Adipocyte (in vitro differentiated cells): ENCODE measurements around the gene POLDIP3.
A peak's percentile ranks its signal among the peaks of the same experiment; 100 is the strongest.
"Not testable (repeated sequence)": the region's sequence is repeated elsewhere in the genome, so short reads cannot be mapped to it uniquely, and the experiment has no call there.

Experiments
- DNase-seq: peaks from one replicate; pipeline ENCODE4 v3.0.0-alpha.2; 2015; ENCODE audit warnings: low read depth
- H3K27me3 ChIP-seq: replicated peaks from 2 replicates; pipeline ENCODE4 v1.7.0; 2013; ENCODE audit warnings: mild to moderate bottlenecking, low read length, moderate library complexity; ENCODE audit not compliant: control insufficient read depth, insufficient read depth
- H3K36me3 ChIP-seq: 2 replicates; pipeline ENCODE4 v1.7.0; 2013; ENCODE audit warnings: low read length, mild to moderate bottlenecking, moderate library complexity; ENCODE audit not compliant: control insufficient read depth, insufficient read depth, severe bottlenecking
- H3K4me1 ChIP-seq: 2 replicates; pipeline ENCODE4 v1.7.0; 2013; ENCODE audit warnings: mild to moderate bottlenecking, low read length, moderate library complexity; ENCODE audit not compliant: control insufficient read depth, insufficient read depth
- H3K4me3 ChIP-seq: 2 replicates; pipeline ENCODE4 v1.7.0; 2013; ENCODE audit warnings: mild to moderate bottlenecking, low read length, moderate library complexity
- H3K9ac ChIP-seq: 2 replicates; pipeline ENCODE4 v1.7.0; 2013; ENCODE audit warnings: mild to moderate bottlenecking, low read length, moderate library complexity
- H3K9me3 ChIP-seq: 2 replicates; pipeline ENCODE4 v1.7.0; 2013; ENCODE audit warnings: mild to moderate bottlenecking, low read length, moderate library complexity; ENCODE audit not compliant: control insufficient read depth

POLDIP3 gene

GRCh38 chr22:42562684-42563083 is 52.0 kb downstream of the POLDIP3 start:
- Histone ChIP-seq H3K9ac (no peak overlapping the region), H3K36me3 (no peaks in the 10 kb centered on the region), H3K27me3 (no peaks in the 10 kb centered on the region), H3K4me3 (no peak overlapping the region), H3K4me1 (no peaks in the 10 kb centered on the region), H3K9me3 (no peaks in the 10 kb centered on the region)
- no peak for DNase-seq

- H3K27me3 ChIP-seq, result no peaks in the 10 kb centered on the region
- H3K4me1 ChIP-seq, result no peaks in the 10 kb centered on the region
- H3K9ac ChIP-seq, result no peak overlapping the region
- DNase-seq, result no peak
- H3K36me3 ChIP-seq, result no peaks in the 10 kb centered on the region
- no peaks in the 10 kb centered on the region for H3K9me3 ChIP-seq
- H3K4me3 ChIP-seq, result no peak overlapping the region
Observed at GRCh38 chr22:42562279-42562678, 52.4 kb downstream of the POLDIP3 start.

GRCh38 chr22:42561856-42562255 is 52.8 kb downstream of the POLDIP3 start:
- no peaks in the 10 kb centered on the region for H3K36me3 ChIP-seq

GRCh38 chr22:42560781-42561180 is 53.9 kb downstream of the POLDIP3 start:
- no peak overlapping the region for H3K4me3 ChIP-seq
- peak; percentile 24 for DNase-seq
- H3K9me3 ChIP-seq, result no peaks in the 10 kb centered on the region
- H3K4me1 ChIP-seq, result no peaks in the 10 kb centered on the region
- no peak overlapping the region for H3K9ac ChIP-seq
- no peaks in the 10 kb centered on the region for H3K27me3 ChIP-seq
- no peaks in the 10 kb centered on the region for H3K36me3 ChIP-seq

More at GRCh38 chr22:42561856-42562255, 52.8 kb downstream of the POLDIP3 start:
- no peak for DNase-seq
- no peaks in the 10 kb centered on the region for H3K9me3 ChIP-seq
- H3K4me1 ChIP-seq, result no peaks in the 10 kb centered on the region
- no peaks in the 10 kb centered on the region for H3K27me3 ChIP-seq
- no peak overlapping the region for H3K9ac ChIP-seq
- H3K4me3 ChIP-seq, result no peak overlapping the region

- Histone ChIP-seq H3K4me1 (no peaks in the 10 kb centered on the region), H3K4me3 (no peak overlapping the region), H3K9ac (no peak overlapping the region), H3K36me3 (no peaks in the 10 kb centered on the region), H3K9me3 (no peaks in the 10 kb centered on the region), H3K27me3 (no peaks in the 10 kb centered on the region)
- no peak for DNase-seq
Observed at GRCh38 chr22:42560381-42560780, 54.3 kb downstream of the POLDIP3 start.

GRCh38 chr22:42553475-42554361 is 61.0 kb downstream of the POLDIP3 start, which contains the start of gene SERHL2:
SERHL2 (plus strand) TSS chr22:42553956; CDS start chr22:42554021, 65 bp downstream.
- Histone ChIP-seq H3K27me3 (peaks cover 21% of the 10 kb centered on the region), H3K9ac (peak within 1 kb of the TSS; percentile 82), H3K9me3 (no peaks in the 10 kb centered on the region), H3K4me3 (peak within 1 kb of the TSS; percentile 82), H3K4me1 (peaks cover 7% of the 10 kb centered on the region), H3K36me3 (no peaks in the 10 kb centered on the region)
- DNase-seq, result peak; percentile 90

- peaks cover 21% of the 10 kb centered on the region for H3K27me3 ChIP-seq
- not testable (repeated sequence) for DNase-seq, H3K4me3 ChIP-seq, H3K9me3 ChIP-seq, H3K4me1 ChIP-seq, H3K36me3 ChIP-seq, H3K9ac ChIP-seq
Observed at GRCh38 chr22:42552294-42552647, 62.4 kb downstream of the POLDIP3 start.

GRCh38 chr22:42549331-42550060 is 65.2 kb downstream of the POLDIP3 start:
- Histone ChIP-seq H3K9ac (no peak overlapping the region), H3K4me3 (no peak overlapping the region), H3K9me3 (no peaks in the 10 kb centered on the region), H3K4me1 (peaks cover 7% of the 10 kb centered on the region), H3K36me3 (no peaks in the 10 kb centered on the region), H3K27me3 (peaks cover 21% of the 10 kb centered on the region)
- DNase-seq, result no peak

GRCh38 chr22:42548597-42549330 is 65.9 kb downstream of the POLDIP3 start:
- H3K9me3 ChIP-seq, result no peaks in the 10 kb centered on the region
- H3K9ac ChIP-seq, result no peak overlapping the region
- peaks cover 21% of the 10 kb centered on the region for H3K27me3 ChIP-seq
- H3K4me1 ChIP-seq, result no peaks in the 10 kb centered on the region
- no peaks in the 10 kb centered on the region for H3K36me3 ChIP-seq
- H3K4me3 ChIP-seq, result no peak overlapping the region
- DNase-seq, result no peak

- not testable (repeated sequence) for H3K9me3 ChIP-seq, DNase-seq, H3K4me1 ChIP-seq, H3K9ac ChIP-seq, H3K4me3 ChIP-seq, H3K36me3 ChIP-seq
- peaks cover 21% of the 10 kb centered on the region for H3K27me3 ChIP-seq
Observed at GRCh38 chr22:42548126-42548525, 66.6 kb downstream of the POLDIP3 start.

- no peak for DNase-seq
- no peak overlapping the region for H3K4me3 ChIP-seq
- peaks cover 21% of the 10 kb centered on the region for H3K27me3 ChIP-seq
- no peaks in the 10 kb centered on the region for H3K9me3 ChIP-seq
- no peaks in the 10 kb centered on the region for H3K4me1 ChIP-seq
- no peaks in the 10 kb centered on the region for H3K36me3 ChIP-seq
- H3K9ac ChIP-seq, result no peak overlapping the region
Observed at GRCh38 chr22:42547562-42547961, 67.1 kb downstream of the POLDIP3 start.
